HG03108 (cell line): Measurements from ENCODE around the gene TACC2.

ENCODE experiments used
- ATAC-seq: cut with Tn5 transposase; IDR thresholded peaks from one replicate; pipeline ENCODE4 v1.9.1; 2021; ENCODE audit warnings: moderate library complexity; ENCODE audit not compliant: unreplicated experiment

TACC2 gene

DNA sequence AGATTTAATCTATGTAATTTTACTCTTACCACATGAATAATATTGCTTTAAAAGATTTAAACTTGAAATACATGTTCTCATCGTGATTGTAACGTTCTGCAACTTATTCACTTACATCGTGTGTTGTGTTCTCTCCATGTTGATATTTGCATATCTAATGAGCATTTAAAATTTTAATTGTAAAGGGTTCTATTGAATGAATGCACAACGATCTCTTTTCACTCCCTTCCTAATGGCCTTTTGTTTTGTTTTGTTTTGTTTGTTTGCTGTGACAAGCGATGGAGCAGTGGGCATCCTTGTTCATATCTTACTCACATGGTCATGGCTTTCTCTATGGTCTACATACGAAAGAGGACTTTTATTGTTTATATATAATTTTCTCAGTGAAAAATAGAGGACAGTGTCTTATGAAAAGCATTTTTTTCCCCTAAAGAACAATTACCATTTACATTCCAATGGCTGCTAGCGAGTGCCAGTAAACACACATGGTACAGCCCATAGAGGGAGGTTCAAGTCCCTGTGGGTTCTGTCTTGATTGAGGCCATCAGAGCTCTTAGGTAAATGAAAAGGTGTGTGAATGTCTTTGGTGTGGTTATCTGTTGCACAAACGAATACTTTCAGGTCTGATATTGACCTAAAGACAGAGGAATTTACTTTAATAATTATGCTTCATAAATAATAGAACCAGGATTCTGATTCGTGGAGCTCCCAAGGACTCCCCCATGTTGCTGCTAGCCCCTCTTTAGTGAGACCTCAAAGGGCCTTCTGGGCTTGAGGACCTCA lies 314.5 kb downstream of the TACC2 start:
- no peak for ATAC-seq
